Jurkat, Clone E6-1 (cell line): ENCODE measurements around the gene CIBAR2.

Source experiments
- DNase-seq: peaks from one replicate; pipeline ENCODE4 v3.0.0-alpha.2; 2011; ENCODE audit warnings: low read depth, low spot score
- H3K4me3 ChIP-seq: 2 replicates; pipeline ENCODE4 v1.5.1; 2011; ENCODE audit warnings: mild to moderate bottlenecking, low read length, control low read depth, moderate library complexity

Gene CIBAR2

GRCh38 chr16:85110105-85110504 is 2.2 kb downstream of the CIBAR2 start:
- no peak for DNase-seq

GRCh38 chr16:85107532-85107931 is 4.7 kb downstream of the CIBAR2 start:
- no peak for DNase-seq
- H3K4me3 ChIP-seq, result no peak overlapping the region

More at GRCh38 chr16:85110105-85110504, 2.2 kb downstream of the CIBAR2 start:
- H3K4me3 ChIP-seq, result no peak overlapping the region

- DNase-seq, result no peak
- H3K4me3 ChIP-seq, result no peak overlapping the region
These were observed 5.2 kb downstream of the CIBAR2 start for GRCh38 chr16:85107083-85107482.

- H3K4me3 ChIP-seq, result no peak overlapping the region
- DNase-seq, result no peak
These were observed 6.8 kb downstream of the CIBAR2 start for GRCh38 chr16:85105475-85105874.

DNA sequence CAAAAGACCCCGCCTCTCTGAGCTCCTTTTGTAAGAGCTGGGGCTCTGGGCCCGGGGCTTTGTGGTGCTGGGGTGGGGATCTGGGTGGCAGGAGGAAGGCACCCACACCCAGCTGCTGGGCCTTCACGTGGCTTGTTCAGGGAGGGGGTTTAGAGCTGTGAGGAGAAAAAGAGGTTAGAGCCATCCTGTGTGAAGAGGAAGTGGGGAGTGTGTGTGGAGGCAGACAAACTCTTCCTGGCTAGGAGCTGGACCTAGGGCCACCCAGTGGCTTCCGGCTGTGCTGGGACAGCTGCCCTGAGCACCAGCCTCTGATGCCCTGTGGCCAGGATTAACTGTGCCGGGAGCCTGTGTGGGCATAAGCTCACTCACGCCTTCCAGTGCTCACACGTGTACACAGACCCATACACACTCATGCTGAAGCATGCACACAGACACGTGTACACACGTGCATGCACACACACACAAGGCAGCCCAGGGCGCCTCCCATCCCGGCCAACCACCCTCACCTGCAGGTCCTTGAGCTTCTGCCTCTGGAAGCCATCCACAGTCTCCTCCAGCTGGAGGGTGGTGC is 7.4 kb downstream of the CIBAR2 start:
- peak; percentile 39 for DNase-seq
- no peak overlapping the region for H3K4me3 ChIP-seq

DNA sequence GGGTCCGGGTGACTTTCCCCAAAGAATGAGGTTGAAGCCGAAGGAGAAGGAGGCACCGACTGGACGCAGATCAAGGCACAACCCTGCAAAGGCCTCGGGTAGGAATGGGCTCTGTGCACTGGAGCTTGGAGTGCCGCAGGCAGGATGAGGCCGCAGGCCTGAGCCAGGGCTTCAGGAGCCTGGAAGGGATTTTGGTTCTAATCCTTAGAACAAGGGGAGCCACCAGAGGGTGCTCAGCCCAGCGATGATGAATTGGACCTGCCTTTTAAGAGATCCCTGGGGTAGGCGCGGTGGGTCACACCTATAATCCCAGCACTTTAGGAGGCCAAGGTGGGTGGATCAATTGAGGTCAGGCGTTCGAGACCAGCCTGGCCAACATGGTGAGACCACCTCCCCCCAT is 8.1 kb downstream of the CIBAR2 start:
- no peak for DNase-seq
- H3K4me3 ChIP-seq, result no peak overlapping the region

DNA sequence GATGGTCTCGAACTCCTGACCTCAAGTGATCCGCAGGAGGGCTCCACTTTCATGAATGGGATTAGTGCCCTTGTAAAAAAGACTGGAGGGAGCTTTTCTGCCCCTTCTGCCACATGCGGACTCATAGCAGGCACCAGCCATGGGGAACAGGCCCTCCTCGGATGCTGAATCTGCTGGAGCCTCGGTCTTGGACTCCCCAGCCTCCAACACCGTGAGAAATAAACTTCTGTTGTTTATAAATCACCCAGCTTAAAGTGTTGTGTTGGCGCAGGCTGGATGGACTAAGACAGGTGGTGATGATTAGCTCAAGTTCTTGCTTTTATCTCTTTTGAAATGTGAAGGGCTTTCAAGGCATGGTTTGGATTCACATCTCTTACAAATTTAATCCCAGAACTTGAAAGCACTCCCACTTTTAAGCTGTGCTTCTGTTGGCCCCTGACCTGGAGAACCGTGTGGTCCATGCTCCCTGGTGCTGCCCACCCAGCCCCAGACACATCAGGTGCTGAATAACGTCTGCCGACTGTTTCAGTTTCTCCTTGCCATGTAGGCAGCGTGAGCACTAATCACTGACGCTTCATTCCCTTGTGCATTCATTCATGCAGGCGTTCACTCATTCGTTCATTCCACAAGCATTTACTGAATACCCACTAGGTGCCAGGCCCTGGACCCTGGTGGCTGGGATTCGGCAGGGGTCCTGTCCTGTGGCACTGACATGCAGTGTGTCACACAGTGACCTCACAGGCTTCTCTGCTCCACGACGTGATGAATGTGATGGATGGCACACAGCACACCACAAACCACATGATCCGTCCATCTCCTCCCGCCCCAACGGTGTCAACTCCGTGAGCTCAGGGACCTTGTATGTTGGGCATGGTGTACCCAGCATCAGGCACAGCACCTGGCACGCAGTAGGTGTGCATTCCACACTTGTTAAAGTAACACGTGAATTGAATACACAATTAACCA is 8.9 kb downstream of the CIBAR2 start:
- no peak overlapping the region for H3K4me3 ChIP-seq
- no peak for DNase-seq

- no peak for DNase-seq
- H3K4me3 ChIP-seq, result no peak overlapping the region
These were observed 10.2 kb downstream of the CIBAR2 start for GRCh38 chr16:85101956-85102630.

DNA sequence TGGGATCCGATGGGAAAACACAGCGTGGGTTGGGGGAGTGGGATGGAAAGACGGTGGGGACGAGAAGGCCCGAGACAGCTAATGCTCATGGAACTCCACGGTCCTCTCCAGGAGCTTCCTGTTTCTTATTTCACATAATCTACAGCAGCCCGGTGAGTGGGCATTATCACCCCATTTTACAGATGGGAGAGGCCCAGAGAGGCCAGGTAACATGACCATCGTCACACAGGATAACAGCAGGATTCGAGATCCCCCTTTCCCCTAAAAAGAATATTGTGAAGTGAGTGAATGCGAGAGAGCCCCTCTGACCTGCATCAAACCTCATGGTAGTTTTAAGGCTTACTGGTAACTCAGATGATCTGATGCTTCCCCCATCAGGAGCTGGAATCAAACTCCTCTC is 12.0 kb downstream of the CIBAR2 start:
- H3K4me3 ChIP-seq, result no peak overlapping the region
- DNase-seq, result no peak

DNA sequence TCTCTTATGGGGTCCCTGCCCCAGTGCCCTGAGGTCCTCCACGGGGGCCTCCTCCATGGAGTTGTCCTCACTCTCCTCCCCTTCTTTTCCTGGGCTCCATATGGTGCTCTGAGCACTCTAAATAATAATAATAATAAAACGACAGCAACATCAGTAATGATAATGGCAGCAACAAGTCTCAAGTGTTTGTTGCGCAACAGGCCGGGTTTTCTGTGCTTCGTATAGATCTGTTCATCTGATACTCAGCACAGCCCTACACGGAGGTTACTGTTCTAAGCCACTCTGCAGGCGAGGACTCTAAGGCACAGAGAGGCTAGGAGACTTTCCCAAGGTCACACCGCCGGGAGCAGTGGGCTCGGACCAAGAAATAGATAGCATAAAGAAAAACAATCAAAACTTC is 13.7 kb downstream of the CIBAR2 start:
- DNase-seq, result no peak
- no peak overlapping the region for H3K4me3 ChIP-seq

GRCh38 chr16:85096921-85097320 is 15.4 kb downstream of the CIBAR2 start:
- H3K4me3 ChIP-seq, result no peak overlapping the region
- DNase-seq, result no peak

DNA sequence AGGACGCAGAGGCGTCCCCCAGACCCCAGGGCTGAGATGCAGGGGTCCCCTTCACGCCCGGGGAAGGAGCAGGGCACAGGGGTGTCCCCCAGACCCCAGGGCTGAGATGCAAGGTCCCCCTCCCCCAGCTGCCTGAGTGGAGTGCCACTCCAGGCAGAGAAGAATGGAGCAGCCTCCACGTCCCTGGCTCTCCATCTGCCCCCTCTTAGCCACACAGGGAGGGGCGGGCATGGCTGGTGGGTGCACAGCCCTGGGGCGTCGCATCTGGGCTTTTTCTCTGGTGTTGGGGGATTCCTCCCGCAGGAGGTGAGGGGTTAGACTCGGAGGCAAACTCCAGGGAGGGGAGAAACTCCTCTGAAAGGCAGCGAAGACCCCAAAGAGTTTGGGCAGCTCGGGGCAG is 17.5 kb downstream of the CIBAR2 start:
- DNase-seq, result no peak
- H3K4me3 ChIP-seq, result no peak overlapping the region

GRCh38 chr16:85094176-85094805 is 18.0 kb downstream of the CIBAR2 start:
- no peak overlapping the region for H3K4me3 ChIP-seq
- no peak for DNase-seq

DNA sequence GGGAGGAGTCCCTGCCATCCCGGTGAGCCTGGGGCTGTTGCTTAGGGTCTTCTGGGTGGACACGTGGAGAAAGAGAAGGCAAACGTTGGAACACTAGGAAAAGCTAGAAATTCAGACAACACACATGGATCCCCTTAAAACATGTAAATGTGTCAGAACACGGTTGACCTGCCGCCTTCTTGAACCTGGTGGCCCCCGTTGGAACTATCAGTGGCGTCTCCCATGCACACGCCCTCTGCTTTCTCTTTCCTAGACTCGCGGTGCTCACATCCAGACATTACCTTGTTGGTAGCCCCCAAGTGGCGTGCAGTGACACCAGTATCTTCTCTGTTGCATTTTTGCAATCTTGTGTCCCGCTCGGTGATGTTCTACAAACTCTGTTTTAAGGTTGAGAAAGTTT is 18.6 kb downstream of the CIBAR2 start:
- DNase-seq, result peak; percentile 8
- H3K4me3 ChIP-seq, result no peak overlapping the region

DNA sequence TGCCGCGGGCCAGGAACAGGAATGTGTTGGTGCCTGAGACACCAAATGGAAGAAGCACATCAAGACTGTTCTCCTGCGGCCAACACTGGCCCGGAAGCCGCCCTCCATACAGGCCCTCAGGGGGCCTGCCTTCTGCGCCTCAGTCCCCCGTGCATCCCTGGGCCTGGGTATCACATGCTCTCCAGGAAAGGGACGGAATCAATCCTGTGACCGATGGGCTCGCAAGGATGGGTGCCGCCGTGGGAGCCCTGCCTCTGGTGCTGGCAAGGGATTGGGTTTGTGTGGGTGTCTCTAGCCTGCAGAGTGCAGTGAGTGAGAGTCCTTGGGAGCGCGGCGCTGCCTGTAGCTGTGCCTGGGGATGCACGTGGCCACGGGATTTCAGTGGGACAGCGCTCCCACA is 19.4 kb downstream of the CIBAR2 start:
- no peak overlapping the region for H3K4me3 ChIP-seq
- no peak for DNase-seq

GRCh38 chr16:85092309-85092708 is 20.0 kb downstream of the CIBAR2 start:
- no peak for DNase-seq
- H3K4me3 ChIP-seq, result no peak overlapping the region

GRCh38 chr16:85091522-85091910 is 20.8 kb downstream of the CIBAR2 start:
- DNase-seq, result no peak
- H3K4me3 ChIP-seq, result no peak overlapping the region

DNA sequence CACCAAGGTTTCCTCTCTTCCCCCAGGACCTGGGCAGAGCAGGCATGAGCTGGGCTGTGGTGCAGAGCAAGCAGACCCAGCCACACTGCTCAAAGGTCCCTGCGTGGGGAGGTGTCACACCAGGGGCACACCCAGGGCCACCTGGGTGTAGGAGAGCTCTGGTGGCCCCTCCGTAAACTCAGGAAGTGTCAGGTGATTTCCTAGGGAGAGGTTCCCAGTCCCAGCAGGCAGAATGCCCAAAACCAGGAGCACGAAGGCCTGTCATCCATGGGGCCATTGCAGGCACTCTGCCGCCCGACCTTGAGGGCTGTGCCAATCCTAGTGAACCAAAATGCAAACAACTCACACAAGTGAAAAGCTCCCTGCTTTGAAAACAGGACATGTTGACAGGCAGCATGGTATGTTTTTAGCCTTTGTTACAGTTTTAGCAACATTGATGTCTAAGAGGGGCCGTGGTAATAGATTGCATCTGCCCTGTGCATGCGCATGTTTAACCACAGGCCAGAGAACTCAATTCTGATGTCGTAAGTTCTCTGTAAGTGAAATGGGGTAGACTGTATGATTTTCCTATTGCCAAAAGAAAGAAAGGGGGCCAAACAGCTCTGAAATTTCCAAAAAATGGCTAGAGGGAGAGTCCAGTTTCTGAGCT is 21.3 kb downstream of the CIBAR2 start:
- no peak for DNase-seq

GRCh38 chr16:85090181-85090580 is 22.1 kb downstream of the CIBAR2 start:
- H3K4me3 ChIP-seq, result no peak overlapping the region
- DNase-seq, result no peak

More for the DNA sequence above, 21.3 kb downstream of the CIBAR2 start:
- H3K4me3 ChIP-seq, result no peak overlapping the region
